ENCODE measurements around the gene SCD5.

SCD5 gene

GRCh38 chr4:82726596-82726995, 72.0 kb downstream of the SCD5 start:
- no peak for DNase-seq (ENCODE audit: low spot score)

GRCh38 chr4:82721819-82722423, 76.7 kb downstream of the SCD5 start:
- peak; percentile 36 for DNase-seq (ENCODE audit: low spot score)

- DNase-seq (ENCODE audit: low spot score): peak; percentile 50
Observed at GRCh38 chr4:82718162-82718940, 80.2 kb downstream of the SCD5 start.

GRCh38 chr4:82715731-82716617, 82.6 kb downstream of the SCD5 start:
- DNase-seq (ENCODE audit: low spot score): peak; percentile 76

DNA sequence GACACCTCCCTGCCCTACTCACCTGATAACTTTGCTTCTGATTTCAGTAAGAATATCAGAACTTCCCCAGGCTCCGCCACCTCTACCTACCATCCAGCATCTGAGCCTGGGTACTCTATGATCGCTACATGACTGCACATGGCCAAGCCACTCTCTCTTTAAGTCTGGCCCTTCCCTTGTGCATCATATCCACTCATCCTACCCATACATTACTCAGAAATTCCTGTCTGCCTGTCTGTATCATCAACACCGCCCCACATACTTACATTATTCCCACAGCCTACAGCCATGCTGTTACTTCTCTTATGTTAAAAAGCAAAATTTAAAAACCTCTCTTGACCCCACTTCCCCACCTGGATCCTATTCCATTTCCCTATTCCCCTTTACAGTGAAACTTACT, 84.7 kb downstream of the SCD5 start:
- DNase-seq (ENCODE audit: low spot score): no peak

- DNase-seq (ENCODE audit: low spot score): no peak
Observed at GRCh38 chr4:82712561-82712960, 86.0 kb downstream of the SCD5 start.

DNA sequence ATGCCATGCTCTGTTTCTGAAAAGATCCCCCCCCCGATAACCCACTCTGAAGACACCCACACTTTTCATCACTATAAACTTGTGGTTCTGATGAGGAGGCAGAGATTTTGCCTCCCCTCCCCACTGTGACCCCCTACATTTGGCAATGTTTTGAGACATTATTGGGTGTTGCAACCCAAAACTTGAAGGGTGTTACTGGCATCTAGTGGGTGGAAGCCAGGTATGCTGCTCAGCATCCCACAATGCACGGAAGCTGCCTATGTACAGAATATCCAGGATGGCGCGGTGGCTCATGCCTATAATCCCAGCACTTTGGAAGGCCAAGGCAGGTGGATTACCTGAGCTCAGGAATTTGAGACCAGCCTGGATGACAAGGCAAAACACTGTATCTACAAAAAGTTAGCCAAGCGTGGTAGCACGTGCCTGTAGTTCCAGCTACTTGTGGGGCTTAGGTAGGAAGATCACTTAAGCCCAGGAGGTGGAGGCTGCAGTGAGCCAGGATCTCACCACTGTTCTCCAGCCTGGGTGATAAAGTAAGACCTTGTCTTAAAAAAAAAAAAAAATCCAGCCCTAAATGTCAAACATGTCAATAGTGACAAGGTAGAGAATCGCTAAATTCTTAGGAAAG, 87.3 kb downstream of the SCD5 start:
- DNase-seq (ENCODE audit: low spot score): no peak

GRCh38 chr4:82710197-82710929, 88.2 kb downstream of the SCD5 start:
- DNase-seq (ENCODE audit: low spot score): no peak

DNA sequence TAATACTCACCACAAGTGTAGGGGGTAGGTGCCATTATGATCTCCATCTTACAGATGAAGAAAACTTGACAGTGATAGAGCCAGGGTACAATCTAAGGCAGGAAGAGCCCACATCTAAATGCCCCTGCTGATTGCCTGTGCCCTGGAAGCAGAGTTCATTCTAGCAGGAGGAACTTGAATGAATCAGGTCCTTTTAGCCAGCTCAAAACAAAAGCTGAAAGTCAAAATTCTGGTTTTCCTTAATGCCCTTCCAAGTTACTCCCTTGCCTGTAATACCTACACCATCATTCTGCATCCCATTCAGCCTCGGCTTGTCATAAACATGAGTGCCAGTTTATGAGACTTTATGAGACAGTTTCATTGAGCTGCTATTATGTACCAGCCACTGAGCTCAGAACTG, 89.6 kb downstream of the SCD5 start:
- DNase-seq (ENCODE audit: low spot score): no peak

- peak; percentile 28 for DNase-seq (ENCODE audit: low spot score)
Observed at GRCh38 chr4:82706349-82707000, 92.1 kb downstream of the SCD5 start.

DNA sequence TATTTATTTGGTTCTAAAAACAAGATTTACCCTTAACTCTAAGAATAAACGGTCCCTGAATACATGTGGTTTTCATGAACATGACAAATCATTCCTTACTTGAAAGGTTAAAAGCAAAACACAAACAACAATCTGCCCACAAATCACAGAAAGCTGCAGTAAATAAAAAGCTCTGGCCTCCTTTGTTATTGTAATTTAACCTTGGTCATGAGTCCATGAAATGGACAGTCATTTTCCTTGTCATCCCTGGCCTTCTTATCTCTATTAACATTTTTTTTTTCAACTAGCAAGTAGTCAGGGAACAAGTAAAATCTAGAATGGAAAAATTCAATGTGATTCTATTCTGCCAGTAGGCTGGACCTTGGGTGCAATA, 92.7 kb downstream of the SCD5 start:
- DNase-seq (ENCODE audit: low spot score): no peak

- DNase-seq (ENCODE audit: low spot score): no peak
Observed at GRCh38 chr4:82705169-82705927, 93.2 kb downstream of the SCD5 start.

DNA sequence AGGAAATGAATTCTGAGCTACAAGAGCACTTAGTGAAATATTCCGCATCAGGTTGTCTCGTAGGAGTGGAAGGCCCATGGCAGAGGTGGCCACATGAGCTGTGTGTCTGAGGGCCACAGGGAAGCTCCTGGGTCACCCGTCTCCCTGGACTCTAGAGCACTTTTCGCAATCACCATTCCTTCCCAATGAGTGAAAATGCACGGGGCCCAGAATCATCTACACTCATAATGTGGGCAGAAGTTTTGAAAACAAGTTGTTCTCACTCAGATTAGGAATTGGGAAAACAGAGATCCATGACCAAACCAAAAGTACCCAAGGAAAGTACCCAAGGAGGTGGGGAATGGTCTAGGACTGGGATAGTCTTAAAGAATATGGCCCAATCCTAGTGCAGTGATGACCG, 94.4 kb downstream of the SCD5 start:
- peak; percentile 40 for DNase-seq (ENCODE audit: low spot score)

GRCh38 chr4:82698412-82698811, 100.2 kb downstream of the SCD5 start:
- DNase-seq (ENCODE audit: low spot score): no peak

DNA sequence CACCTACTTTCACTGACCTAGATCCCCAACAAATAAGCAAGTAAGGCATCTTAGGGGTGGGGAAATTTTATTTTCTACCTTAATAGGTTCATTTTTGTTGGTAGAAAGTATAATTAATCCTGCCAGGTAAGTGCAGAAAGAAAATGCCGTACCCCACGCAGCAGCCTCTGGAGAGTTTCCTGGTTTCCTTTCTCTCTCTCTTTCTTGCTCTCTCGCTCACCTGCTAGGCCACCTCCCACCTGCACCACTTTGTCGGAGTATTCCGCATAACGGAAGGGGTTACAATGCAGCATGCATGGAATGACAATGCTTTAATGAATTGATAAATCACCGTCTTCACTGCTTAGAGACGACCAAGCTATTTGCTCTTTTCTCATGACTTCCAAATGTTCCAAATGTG, 101.0 kb downstream of the SCD5 start:
- DNase-seq (ENCODE audit: low spot score): no peak

GRCh38 chr4:82696117-82696860, 102.3 kb downstream of the SCD5 start:
- DNase-seq (ENCODE audit: low spot score): no peak

GRCh38 chr4:82694892-82695291, 103.7 kb downstream of the SCD5 start:
- no peak for DNase-seq (ENCODE audit: low spot score)

GRCh38 chr4:82694046-82694445, 104.5 kb downstream of the SCD5 start:
- no peak for DNase-seq (ENCODE audit: low spot score)

DNA sequence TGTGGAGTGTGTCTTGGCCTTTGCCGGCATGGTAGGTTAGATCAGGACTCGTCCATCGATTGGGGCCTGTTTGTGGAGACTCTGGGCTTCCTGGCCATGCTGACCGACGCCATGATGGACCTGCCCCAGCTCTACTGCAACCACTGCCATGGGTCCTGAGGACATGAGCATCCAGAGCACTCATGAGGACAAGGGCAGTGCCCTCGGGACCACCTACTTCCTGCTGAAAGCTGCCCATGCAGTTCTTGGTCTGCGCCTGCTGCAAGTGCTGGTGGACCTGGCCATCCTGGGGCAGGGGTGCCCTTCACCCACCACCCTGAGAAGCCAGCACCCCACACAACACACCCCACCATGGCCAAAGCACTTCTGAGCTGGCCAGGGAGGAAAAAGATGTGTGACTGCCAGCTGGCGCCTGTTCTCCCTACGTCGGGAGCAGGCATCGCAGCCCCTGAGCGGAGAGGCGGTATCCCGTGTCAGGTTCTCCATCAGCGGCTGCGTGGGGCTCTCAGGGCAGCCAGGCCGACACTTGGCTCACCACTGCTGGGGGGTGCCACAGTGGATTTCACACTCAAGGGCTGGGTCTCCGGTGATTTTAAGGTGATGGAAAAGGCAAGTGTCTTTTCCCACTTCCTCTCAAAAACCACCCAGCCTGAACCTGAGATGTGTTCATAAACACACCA, 106.4 kb downstream of the SCD5 start:
- no peak for DNase-seq (ENCODE audit: low spot score)

All from AG20443 (cell line).